GM18511 (cell line): ENCODE results near the gene SLC22A31.
A peak's percentile ranks its signal among the peaks of the same experiment; 100 is the strongest.
"Not testable (repeated sequence)": the region's sequence is repeated elsewhere in the genome, so short reads cannot be mapped to it uniquely, and the experiment has no call there.

Experiments
- ATAC-seq: cut with Tn5 transposase; IDR thresholded peaks from one replicate; pipeline ENCODE4 v1.9.1; 2021; ENCODE audit warnings: mild to moderate bottlenecking, moderate library complexity; ENCODE audit not compliant: unreplicated experiment

The SLC22A31 gene

GRCh38 chr16:89200124-89200849, at the start of gene SLC22A31:
Gene SLC22A31 (minus strand): TSS chr16:89200537. CDS start chr16:89200501, 36 bp downstream.
- no peak for ATAC-seq

- no peak for ATAC-seq
These were observed 48.1 kb upstream of the SLC22A31 start for GRCh38 chr16:89248196-89248982.

- peak; percentile 38 for ATAC-seq
These were observed 47.4 kb upstream of the SLC22A31 start for GRCh38 chr16:89247734-89248075.

GRCh38 chr16:89246903-89247733, 46.8 kb upstream of the SLC22A31 start:
- ATAC-seq, result peak; percentile 84

- no peak for ATAC-seq
These were observed 46.1 kb upstream of the SLC22A31 start for GRCh38 chr16:89246383-89246902.

- no peak for ATAC-seq
These were observed 44.4 kb upstream of the SLC22A31 start for GRCh38 chr16:89244754-89245153.

- not testable (repeated sequence) for ATAC-seq
These were observed 43.9 kb upstream of the SLC22A31 start for GRCh38 chr16:89244264-89244663.

GRCh38 chr16:89243664-89244063, 43.3 kb upstream of the SLC22A31 start:
- no peak for ATAC-seq

GRCh38 chr16:89242795-89243200, 42.5 kb upstream of the SLC22A31 start:
- no peak for ATAC-seq

GRCh38 chr16:89241187-89242007, 41.1 kb upstream of the SLC22A31 start:
- peak; percentile 64 for ATAC-seq

- no peak for ATAC-seq
These were observed 37.4 kb upstream of the SLC22A31 start for GRCh38 chr16:89237733-89238132.

GRCh38 chr16:89233678-89234490, 33.5 kb upstream of the SLC22A31 start:
- ATAC-seq, result no peak

- no peak for ATAC-seq
These were observed 31.8 kb upstream of the SLC22A31 start for GRCh38 chr16:89232107-89232506.

- ATAC-seq, result no peak
These were observed 29.9 kb upstream of the SLC22A31 start for GRCh38 chr16:89230255-89230654.

- no peak for ATAC-seq
These were observed 24.3 kb upstream of the SLC22A31 start for GRCh38 chr16:89224665-89225064.

- ATAC-seq, result no peak
These were observed 22.6 kb upstream of the SLC22A31 start for GRCh38 chr16:89222931-89223330.

GRCh38 chr16:89221604-89222003, 21.3 kb upstream of the SLC22A31 start:
- ATAC-seq, result no peak

- ATAC-seq, result no peak
These were observed 19.0 kb upstream of the SLC22A31 start for GRCh38 chr16:89219365-89219764.

- ATAC-seq, result peak; percentile 76
These were observed 17.3 kb upstream of the SLC22A31 start, which contains the start of gene ZNF778 for GRCh38 chr16:89217388-89218191. Gene ZNF778 (plus strand): TSS chr16:89217703. CDS start chr16:89221128, 3,425 bp downstream.
